Measurements from ENCODE around the gene FBXL2. TPM values are rescaled to one million over a fixed set of nuclear protein-coding genes. Genes with fewer than 3 reads are reported as not detected.
"Not testable (repeated sequence)": the region's sequence is repeated elsewhere in the genome, so short reads cannot be mapped to it uniquely, and the experiment has no call there.

FBXL2 gene
- polyA plus RNA-seq, 1 experiment: 19.1 TPM

- Histone ChIP-seq H3K36me3 (ENCODE audit: control insufficient read depth, insufficient read depth, low read length) (no peaks in the 10 kb centered on the region), H3K27me3 (ENCODE audit: control insufficient read depth, insufficient read depth, low read length) (no peaks in the 10 kb centered on the region), H3K4me3 (ENCODE audit: low read depth, low read length) (no peak overlapping the region)
- TF ChIP-seq, protein P1, sequence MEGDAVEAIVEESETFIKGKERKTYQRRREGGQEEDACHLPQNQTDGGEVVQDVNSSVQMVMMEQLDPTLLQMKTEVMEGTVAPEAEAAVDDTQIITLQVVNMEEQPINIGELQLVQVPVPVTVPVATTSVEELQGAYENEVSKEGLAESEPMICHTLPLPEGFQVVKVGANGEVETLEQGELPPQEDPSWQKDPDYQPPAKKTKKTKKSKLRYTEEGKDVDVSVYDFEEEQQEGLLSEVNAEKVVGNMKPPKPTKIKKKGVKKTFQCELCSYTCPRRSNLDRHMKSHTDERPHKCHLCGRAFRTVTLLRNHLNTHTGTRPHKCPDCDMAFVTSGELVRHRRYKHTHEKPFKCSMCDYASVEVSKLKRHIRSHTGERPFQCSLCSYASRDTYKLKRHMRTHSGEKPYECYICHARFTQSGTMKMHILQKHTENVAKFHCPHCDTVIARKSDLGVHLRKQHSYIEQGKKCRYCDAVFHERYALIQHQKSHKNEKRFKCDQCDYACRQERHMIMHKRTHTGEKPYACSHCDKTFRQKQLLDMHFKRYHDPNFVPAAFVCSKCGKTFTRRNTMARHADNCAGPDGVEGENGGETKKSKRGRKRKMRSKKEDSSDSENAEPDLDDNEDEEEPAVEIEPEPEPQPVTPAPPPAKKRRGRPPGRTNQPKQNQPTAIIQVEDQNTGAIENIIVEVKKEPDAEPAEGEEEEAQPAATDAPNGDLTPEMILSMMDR (IDR thresholded peaks at IDR 0.05; ENCODE audit: insufficient read depth, low read depth, low read length): no peak
- POLR2A ChIA-PET: no interaction called here
- CTCF ChIA-PET: no interaction called here
- no peak for DNase-seq (ENCODE audit: low read depth)
These were observed 45.2 kb downstream of the FBXL2 start for GRCh38 chr3:33322412-33322811.

DNA sequence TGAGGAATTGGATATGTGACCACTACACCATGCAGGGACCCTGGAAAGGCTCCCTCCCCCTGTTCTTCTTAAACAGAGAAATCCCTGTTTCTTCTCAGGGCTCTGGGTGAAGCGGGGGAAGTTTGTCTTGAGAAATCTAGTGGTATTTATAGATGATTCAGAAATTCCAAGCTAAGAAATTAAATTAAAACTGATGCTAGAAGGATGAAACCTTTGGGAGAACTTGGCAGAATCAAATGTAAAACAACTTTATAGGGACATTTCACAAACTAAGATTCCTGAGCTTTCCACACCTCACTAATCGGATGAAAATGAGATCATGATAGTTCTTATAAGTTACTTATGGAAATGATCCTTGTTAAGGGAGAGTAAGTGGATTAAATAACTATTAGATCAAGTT, 54.2 kb downstream of the FBXL2 start:
- Histone ChIP-seq H3K4me3 (ENCODE audit: low read depth, low read length) (no peak overlapping the region), H3K36me3 (ENCODE audit: control insufficient read depth, insufficient read depth, low read length) (no peaks in the 10 kb centered on the region), H3K27me3 (ENCODE audit: control insufficient read depth, insufficient read depth, low read length) (no peaks in the 10 kb centered on the region)
- POLR2A ChIA-PET: no interaction called here
- DNase-seq (ENCODE audit: low read depth): peak; percentile 51
- CTCF ChIA-PET: no interaction called here
- TF ChIP-seq, protein P1 (IDR thresholded peaks at IDR 0.05; ENCODE audit: insufficient read depth, low read depth, low read length): no peak

DNA sequence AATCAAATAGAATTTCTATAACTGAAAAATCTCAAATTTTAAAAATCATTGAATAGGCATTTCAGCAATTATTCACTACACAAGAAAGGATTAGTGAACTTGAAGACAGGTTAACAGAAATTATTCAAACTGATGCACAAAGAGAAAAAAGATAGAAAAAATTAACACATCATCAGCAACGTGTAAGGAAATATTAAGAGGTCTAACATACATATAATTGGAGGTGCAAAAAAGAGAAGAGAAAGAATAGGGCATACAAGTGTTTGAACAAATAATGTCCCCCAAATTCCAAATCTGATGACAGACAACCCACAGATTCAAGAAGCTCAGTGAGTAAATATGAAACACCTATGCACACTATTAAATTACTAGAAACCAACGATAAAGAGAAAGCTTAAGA, 57.1 kb downstream of the FBXL2 start:
- no peaks in the 10 kb centered on the region for H3K27me3 ChIP-seq (ENCODE audit: control insufficient read depth, insufficient read depth, low read length)
- DNase-seq (ENCODE audit: low read depth): no peak
- ChIA-PET CTCF (no interaction called here), POLR2A (interaction anchor here (0.5 kb wide), 1 partner anchor 34 kb away, joined by 4 read pairs; no protein-coding TSS in a partner anchor)
- TF ChIP-seq, protein P1 (IDR thresholded peaks at IDR 0.05; ENCODE audit: insufficient read depth, low read depth, low read length): no peak
- H3K36me3 ChIP-seq (ENCODE audit: control insufficient read depth, insufficient read depth, low read length): no peaks in the 10 kb centered on the region
- no peak overlapping the region for H3K4me3 ChIP-seq (ENCODE audit: low read depth, low read length)

- DNase-seq (ENCODE audit: low read depth); H3K27me3 ChIP-seq (ENCODE audit: control insufficient read depth, insufficient read depth, low read length); H3K4me3 ChIP-seq (ENCODE audit: low read depth, low read length); POLR2A ChIA-PET; H3K36me3 ChIP-seq (ENCODE audit: control insufficient read depth, insufficient read depth, low read length): not testable (repeated sequence)
- CTCF ChIA-PET: interaction anchor here (0.9 to 1.6 kb wide), 2 partner anchors 18 to 30 kb away, joined by 3 read pairs; no protein-coding TSS in a partner anchor
These were observed 61.8 kb downstream of the FBXL2 start for GRCh38 chr3:33338936-33339465.

GRCh38 chr3:33339758-33340157, 62.5 kb downstream of the FBXL2 start:
- ChIA-PET POLR2A (no interaction called here), CTCF (no interaction called here)
- DNase-seq (ENCODE audit: low read depth): no peak
- TF ChIP-seq, protein P1 (IDR thresholded peaks at IDR 0.05; ENCODE audit: insufficient read depth, low read depth, low read length): no peak
- H3K36me3 ChIP-seq (ENCODE audit: control insufficient read depth, insufficient read depth, low read length): no peaks in the 10 kb centered on the region
- H3K27me3 ChIP-seq (ENCODE audit: control insufficient read depth, insufficient read depth, low read length): no peaks in the 10 kb centered on the region
- H3K4me3 ChIP-seq (ENCODE audit: low read depth, low read length): no peak overlapping the region

GRCh38 chr3:33355611-33356010, 78.4 kb downstream of the FBXL2 start:
- ChIA-PET POLR2A (no interaction called here), CTCF (interaction anchor here (0.5 to 3.7 kb wide), 3 partner anchors 13 to 200 kb away, joined by 3 to 15 read pairs (median 3); no protein-coding TSS in a partner anchor)
- Histone ChIP-seq H3K27me3 (ENCODE audit: control insufficient read depth, insufficient read depth, low read length) (no peaks in the 10 kb centered on the region), H3K4me3 (ENCODE audit: low read depth, low read length) (no peak overlapping the region), H3K36me3 (ENCODE audit: control insufficient read depth, insufficient read depth, low read length) (no peaks in the 10 kb centered on the region)
- TF ChIP-seq, protein P1 (IDR thresholded peaks at IDR 0.05; ENCODE audit: insufficient read depth, low read depth, low read length): no peak
- DNase-seq (ENCODE audit: low read depth): no peak

Data from BJ (cell line).